ACC112 (cell line): ENCODE measurements around the gene ZBTB1.

Experiments
- H2AFZ ChIP-seq: fragments of 200-600 bp; sonication (generic); one replicate; pipeline ENCODE4 v1.6.0; 2017; ENCODE audit warnings: antibody characterized with exemption, low read length; ENCODE audit not compliant: unreplicated experiment
- H3K27ac ChIP-seq: fragments of 200-600 bp; sonication (generic); 2 replicates; pipeline ENCODE4 v1.5.1; 2014; ENCODE audit warnings: low read depth, mild to moderate bottlenecking, antibody characterized with exemption, low read length, moderate library complexity
- H3K27me3 ChIP-seq: fragments of 200-600 bp; sonication (generic); 2 replicates; pipeline ENCODE4 v1.6.1; 2014; ENCODE audit warnings: mild to moderate bottlenecking, antibody characterized with exemption, low read length, moderate library complexity, mixed read lengths; ENCODE audit not compliant: insufficient read depth
- H3K36me3 ChIP-seq: fragments of 200-600 bp; sonication (generic); 2 replicates; pipeline ENCODE4 v1.6.1; 2016; ENCODE audit warnings: mild to moderate bottlenecking, antibody characterized with exemption, low read length, moderate library complexity, mixed read lengths; ENCODE audit not compliant: insufficient read depth
- H3K4me1 ChIP-seq: fragments of 200-600 bp; sonication (generic); one replicate; pipeline ENCODE4 v1.6.1; 2016; ENCODE audit warnings: low read length, mixed read lengths; ENCODE audit not compliant: insufficient read depth, unreplicated experiment, control insufficient read depth
- H3K4me3 ChIP-seq: fragments of 200-600 bp; sonication (generic); 2 replicates; pipeline ENCODE4 v1.5.1; 2014; ENCODE audit warnings: mild to moderate bottlenecking, low read depth, low read length
- H3K79me2 ChIP-seq: fragments of 200-600 bp; sonication (generic); one replicate; pipeline ENCODE4 v1.6.0; 2016; ENCODE audit warnings: low read length; ENCODE audit not compliant: control insufficient read depth, unreplicated experiment, insufficient read depth

ZBTB1 gene

GRCh38 chr14:64525354-64525753 is 20.8 kb downstream of the ZBTB1 start:
- Histone ChIP-seq H2AFZ (no peak overlapping the region), H3K36me3 (peaks cover 35% of the 10 kb centered on the region), H3K79me2 (peaks cover 29% of the 10 kb centered on the region), H3K4me3 (no peak overlapping the region), H3K4me1 (peaks cover 16% of the 10 kb centered on the region), H3K27ac (no peak overlapping the region), H3K27me3 (no peaks in the 10 kb centered on the region)

DNA sequence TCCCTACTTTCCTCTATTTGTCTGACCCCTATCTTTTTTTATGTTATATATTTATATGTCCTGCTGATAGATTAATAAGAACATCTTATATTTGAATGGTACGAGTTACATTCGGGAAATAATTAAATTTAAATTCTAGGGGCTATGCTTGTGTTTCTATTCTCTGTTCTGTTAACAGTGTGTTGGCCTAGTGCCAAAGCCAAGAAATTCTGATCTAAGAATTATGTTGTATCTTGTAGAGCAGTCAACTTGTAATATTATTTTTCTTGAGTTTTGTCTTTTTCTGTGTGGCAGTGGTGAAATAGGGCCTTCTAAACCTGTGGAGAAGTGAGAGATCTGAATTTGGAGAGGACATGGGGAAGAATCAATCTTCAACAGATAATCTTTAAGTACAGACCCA is 27.0 kb downstream of the ZBTB1 start:
- Histone ChIP-seq H2AFZ (no peak overlapping the region), H3K4me1 (peaks cover 16% of the 10 kb centered on the region), H3K79me2 (no peaks in the 10 kb centered on the region), H3K27me3 (no peaks in the 10 kb centered on the region), H3K27ac (no peak overlapping the region), H3K36me3 (peaks cover 13% of the 10 kb centered on the region; the same call in 1 of the 2 replicates), H3K4me3 (no peak overlapping the region)

GRCh38 chr14:64536488-64537245 is 32.1 kb downstream of the ZBTB1 start:
- Histone ChIP-seq H3K4me3 (no peak overlapping the region), H3K4me1 (peaks cover 5% of the 10 kb centered on the region), H3K79me2 (no peaks in the 10 kb centered on the region), H3K36me3 (peaks cover 3% of the 10 kb centered on the region; the same call in 1 of the 2 replicates), H3K27me3 (peaks cover 11% of the 10 kb centered on the region), H3K27ac (no peak overlapping the region), H2AFZ (no peak overlapping the region)

DNA sequence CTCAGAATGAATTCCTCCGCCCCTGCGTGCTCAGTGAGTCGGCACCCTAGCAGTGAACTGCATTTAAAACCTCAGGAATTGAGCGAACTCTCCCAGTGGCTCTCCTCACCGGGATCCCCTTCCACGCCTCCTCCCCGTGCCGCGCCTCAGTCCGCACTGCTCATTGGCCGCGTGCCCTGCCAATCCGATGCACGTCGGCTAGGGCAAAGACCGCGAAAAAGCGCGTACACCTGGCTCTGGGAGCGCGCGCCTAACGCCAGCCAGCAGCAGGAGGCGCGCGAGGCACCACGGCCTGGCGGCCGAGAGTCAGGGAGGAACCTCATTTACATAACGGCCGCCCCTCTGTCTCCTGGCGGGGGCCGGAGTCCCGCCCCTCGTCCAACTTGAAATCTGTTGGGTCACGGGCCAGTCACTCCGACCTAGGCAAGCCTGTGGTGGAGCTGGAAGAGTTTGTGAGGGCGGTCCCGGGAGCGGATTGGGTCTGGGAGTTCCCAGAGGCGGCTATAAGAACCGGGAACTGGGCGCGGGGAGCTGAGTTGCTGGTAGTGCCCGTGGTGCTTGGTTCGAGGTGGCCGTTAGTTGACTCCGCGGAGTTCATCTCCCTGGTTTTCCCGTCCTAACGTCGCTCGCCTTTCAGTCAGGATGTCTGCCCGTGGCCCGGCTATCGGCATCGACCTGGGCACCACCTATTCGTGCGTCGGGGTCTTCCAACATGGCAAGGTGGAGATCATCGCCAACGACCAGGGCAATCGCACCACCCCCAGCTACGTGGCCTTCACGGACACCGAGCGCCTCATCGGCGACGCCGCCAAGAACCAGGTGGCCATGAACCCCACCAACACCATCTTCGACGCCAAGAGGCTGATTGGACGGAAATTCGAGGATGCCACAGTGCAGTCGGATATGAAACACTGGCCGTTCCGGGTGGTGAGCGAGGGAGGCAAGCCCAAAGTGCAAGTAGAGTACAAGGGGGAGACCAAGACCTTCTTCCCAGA is 35.9 kb downstream of the ZBTB1 start, which contains the start of gene HSPA2:
Gene HSPA2, plus strand, starts transcription at position 534 of the 995 bp plus-strand sequence. Its CDS starts 109 bp downstream, at position 643.
- H3K27me3 ChIP-seq, result peaks cover 23% of the 10 kb centered on the region
- no peaks in the 10 kb centered on the region for H3K79me2 ChIP-seq
- H3K36me3 ChIP-seq, result no peaks in the 10 kb centered on the region
- peak within 1 kb of the TSS; percentile 96 for H2AFZ ChIP-seq
- H3K27ac ChIP-seq, result peak within 1 kb of the TSS; percentile 68
- H3K4me1 ChIP-seq, result peaks cover 5% of the 10 kb centered on the region
- H3K4me3 ChIP-seq, result peak within 1 kb of the TSS; percentile 80

DNA sequence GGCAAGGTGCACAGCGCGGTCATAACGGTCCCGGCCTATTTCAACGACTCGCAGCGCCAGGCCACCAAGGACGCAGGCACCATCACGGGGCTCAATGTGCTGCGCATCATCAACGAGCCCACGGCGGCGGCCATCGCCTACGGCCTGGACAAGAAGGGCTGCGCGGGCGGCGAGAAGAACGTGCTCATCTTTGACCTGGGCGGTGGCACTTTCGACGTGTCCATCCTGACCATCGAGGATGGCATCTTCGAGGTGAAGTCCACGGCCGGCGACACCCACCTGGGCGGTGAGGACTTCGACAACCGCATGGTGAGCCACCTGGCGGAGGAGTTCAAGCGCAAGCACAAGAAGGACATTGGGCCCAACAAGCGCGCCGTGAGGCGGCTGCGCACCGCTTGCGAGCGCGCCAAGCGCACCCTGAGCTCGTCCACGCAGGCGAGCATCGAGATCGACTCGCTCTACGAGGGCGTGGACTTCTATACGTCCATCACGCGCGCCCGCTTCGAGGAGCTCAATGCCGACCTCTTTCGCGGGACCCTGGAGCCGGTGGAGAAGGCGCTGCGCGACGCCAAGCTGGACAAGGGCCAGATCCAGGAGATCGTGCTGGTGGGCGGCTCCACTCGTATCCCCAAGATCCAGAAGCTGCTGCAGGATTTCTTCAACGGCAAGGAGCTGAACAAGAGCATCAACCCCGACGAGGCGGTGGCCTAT is 36.8 kb downstream of the ZBTB1 start:
- peaks cover 23% of the 10 kb centered on the region for H3K27me3 ChIP-seq
- no peak overlapping the region for H3K27ac ChIP-seq
- no peaks in the 10 kb centered on the region for H3K79me2 ChIP-seq
- no peaks in the 10 kb centered on the region for H3K36me3 ChIP-seq
- no peak overlapping the region for H2AFZ ChIP-seq
- H3K4me3 ChIP-seq, result peak overlapping the region; percentile 80
- peaks cover 4% of the 10 kb centered on the region for H3K4me1 ChIP-seq

- no peak overlapping the region for H2AFZ ChIP-seq
- no peaks in the 10 kb centered on the region for H3K79me2 ChIP-seq
- H3K4me1 ChIP-seq, result no peaks in the 10 kb centered on the region
- peak overlapping the region; percentile 28; the same call in 1 of the 2 replicates for H3K4me3 ChIP-seq
- H3K36me3 ChIP-seq, result no peaks in the 10 kb centered on the region
- H3K27me3 ChIP-seq, result peaks cover 23% of the 10 kb centered on the region
- no peak overlapping the region for H3K27ac ChIP-seq
These were observed 37.6 kb downstream of the ZBTB1 start for GRCh38 chr14:64541972-64542835.

GRCh38 chr14:64542836-64543201 is 38.2 kb downstream of the ZBTB1 start:
- Histone ChIP-seq H3K27ac (no peak overlapping the region), H3K36me3 (no peaks in the 10 kb centered on the region), H3K27me3 (peaks cover 23% of the 10 kb centered on the region), H3K79me2 (no peaks in the 10 kb centered on the region), H2AFZ (no peak overlapping the region), H3K4me3 (no peak overlapping the region), H3K4me1 (no peaks in the 10 kb centered on the region)

- Histone ChIP-seq H2AFZ (no peak overlapping the region), H3K27me3 (peaks cover 37% of the 10 kb centered on the region), H3K4me1 (no peaks in the 10 kb centered on the region), H3K79me2 (no peaks in the 10 kb centered on the region), H3K27ac (no peak overlapping the region), H3K36me3 (no peaks in the 10 kb centered on the region), H3K4me3 (no peak overlapping the region)
These were observed 40.2 kb downstream of the ZBTB1 start for GRCh38 chr14:64544607-64545312.

DNA sequence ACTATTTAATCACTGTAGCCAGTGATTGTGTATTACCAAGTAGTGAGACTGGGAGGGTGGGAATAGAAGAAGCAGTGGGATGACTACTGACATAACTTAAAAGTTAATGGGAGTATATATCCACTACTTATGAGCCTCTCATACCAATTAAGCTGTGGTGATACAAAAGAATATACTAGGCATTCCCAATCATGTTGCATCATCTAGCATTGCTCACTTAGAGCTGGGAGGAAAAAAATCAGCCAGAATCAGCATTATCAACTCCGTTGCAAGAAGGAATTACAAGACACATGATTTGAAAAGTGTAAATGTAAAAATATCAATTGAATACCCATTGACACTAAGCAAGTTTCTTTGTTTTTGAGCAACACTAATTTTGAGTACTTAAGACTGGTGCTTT is 44.4 kb downstream of the ZBTB1 start:
- H3K79me2 ChIP-seq, result no peaks in the 10 kb centered on the region
- H3K4me1 ChIP-seq, result no peaks in the 10 kb centered on the region
- H3K27ac ChIP-seq, result no peak overlapping the region
- H3K27me3 ChIP-seq, result peaks cover 36% of the 10 kb centered on the region
- no peak overlapping the region for H3K4me3 ChIP-seq
- H3K36me3 ChIP-seq, result no peaks in the 10 kb centered on the region
- H2AFZ ChIP-seq, result no peak overlapping the region
